Thoracic aorta (tissue), 2 donors: ENCODE results near the gene GTF2H1. TPM values are rescaled to one million over a fixed set of nuclear protein-coding genes. Genes with fewer than 3 reads are reported as not detected.

Source experiments
- ATAC-seq: fragments of 150-250 bp; one replicate; pipeline ENCODE4 v1.8.0; 2017; ENCODE audit warnings: low read depth; ENCODE audit not compliant: insufficient number of reproducible peaks, low FRiP score
- DNase-seq: peaks from one replicate; pipeline ENCODE4 v3.0.0-alpha.2; 2020; ENCODE audit warnings: low spot score
- H3K27ac ChIP-seq, 2 donors: fragments of 200-600 bp; sonication (generic); 1 replicate in 1 of 2; 2 replicates in 1 of 2; pipeline ENCODE4 v1.5.1; 2016; ENCODE audit warnings: mild to moderate bottlenecking in 2 of 2, moderate library complexity in 2 of 2
- H3K27me3 ChIP-seq: fragments of 200-600 bp; sonication (generic); replicated peaks from 2 replicates; pipeline ENCODE4 v1.6.0; 2016; ENCODE audit warnings: mild to moderate bottlenecking; ENCODE audit not compliant: insufficient read depth
- H3K36me3 ChIP-seq: fragments of 200-600 bp; sonication (generic); one replicate; pipeline ENCODE4 v1.5.1; 2016
- H3K4me1 ChIP-seq, 2 donors: fragments of 200-600 bp; sonication (generic); 1 replicate in 1 of 2; 2 replicates in 1 of 2; pipeline versions ENCODE4 v1.5.1 to v1.6.0; 2016; ENCODE audit warnings: low read depth in 2 of 2, mild to moderate bottlenecking in 1 of 2; ENCODE audit not compliant: control insufficient read depth in 1 of 2
- H3K4me3 ChIP-seq: fragments of 200-600 bp; sonication (generic); 2 replicates; pipeline ENCODE4 v1.5.1; 2016; ENCODE audit warnings: mild to moderate bottlenecking
- H3K9me3 ChIP-seq: fragments of 200-600 bp; sonication (generic); 2 replicates; pipeline ENCODE4 v1.5.1; 2016
- total RNA-seq, 2 donors: library from RNA; depleted of rRNA; stranded (reverse); fragments of >200 nt; gene quantifications; one replicate each; pipeline versions ENCODE4 v1.1.0 to v1.2.3, GENCODE V29; 2016
- TF ChIP-seq, protein P1 (sequence below): fragments of 200-600 bp; sonication (generic); IDR thresholded peaks from one replicate; pipeline ENCODE4 v1.5.1; 2019; ENCODE audit warnings: antibody characterized with exemption

GTF2H1 gene
- total RNA-seq, 2 donors from 2014 or later: 32.9 to 58.1 TPM

DNA sequence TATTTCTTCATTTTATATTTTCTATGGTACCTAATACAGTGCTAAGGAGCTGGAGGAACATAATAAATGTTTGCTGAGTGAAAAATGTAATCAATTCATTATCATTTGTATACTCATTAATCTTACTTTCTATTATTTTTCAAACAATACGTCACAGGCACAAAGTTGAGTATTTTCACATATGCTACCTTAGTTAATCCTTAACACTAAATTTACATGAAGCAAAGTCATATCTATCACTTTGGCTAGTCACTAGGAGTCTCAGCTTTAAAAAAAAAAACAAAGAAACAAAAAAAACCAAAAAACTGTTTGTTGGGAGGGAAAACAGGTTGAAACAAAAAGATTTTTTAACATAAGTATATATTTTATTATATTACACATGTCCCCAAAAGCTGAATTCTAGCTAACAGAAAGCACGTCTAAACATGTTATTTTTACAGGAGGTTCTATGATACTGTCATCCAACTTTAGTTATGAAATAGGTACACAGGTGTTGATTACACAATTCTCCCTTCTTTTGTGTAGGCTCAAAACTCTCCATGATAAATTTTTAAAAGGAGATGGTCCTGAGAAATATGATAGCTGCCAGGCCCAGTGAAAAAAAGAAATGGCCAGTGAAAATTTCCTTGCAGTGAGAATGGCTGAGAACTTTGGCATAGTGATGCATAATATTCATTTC lies 14.8 kb upstream of the GTF2H1 start:
- DNase-seq (no peak), ATAC-seq (no peak)
- Histone ChIP-seq H3K9me3 (no peaks in the 10 kb centered on the region), H3K4me1 (peaks cover 12 to 16% of the 10 kb centered on the region in 2 donors), H3K27ac (no peak overlapping the region), H3K36me3 (peaks cover 16% of the 10 kb centered on the region), H3K4me3 (no peak overlapping the region), H3K27me3 (no peaks in the 10 kb centered on the region)
- TF ChIP-seq, protein P1, sequence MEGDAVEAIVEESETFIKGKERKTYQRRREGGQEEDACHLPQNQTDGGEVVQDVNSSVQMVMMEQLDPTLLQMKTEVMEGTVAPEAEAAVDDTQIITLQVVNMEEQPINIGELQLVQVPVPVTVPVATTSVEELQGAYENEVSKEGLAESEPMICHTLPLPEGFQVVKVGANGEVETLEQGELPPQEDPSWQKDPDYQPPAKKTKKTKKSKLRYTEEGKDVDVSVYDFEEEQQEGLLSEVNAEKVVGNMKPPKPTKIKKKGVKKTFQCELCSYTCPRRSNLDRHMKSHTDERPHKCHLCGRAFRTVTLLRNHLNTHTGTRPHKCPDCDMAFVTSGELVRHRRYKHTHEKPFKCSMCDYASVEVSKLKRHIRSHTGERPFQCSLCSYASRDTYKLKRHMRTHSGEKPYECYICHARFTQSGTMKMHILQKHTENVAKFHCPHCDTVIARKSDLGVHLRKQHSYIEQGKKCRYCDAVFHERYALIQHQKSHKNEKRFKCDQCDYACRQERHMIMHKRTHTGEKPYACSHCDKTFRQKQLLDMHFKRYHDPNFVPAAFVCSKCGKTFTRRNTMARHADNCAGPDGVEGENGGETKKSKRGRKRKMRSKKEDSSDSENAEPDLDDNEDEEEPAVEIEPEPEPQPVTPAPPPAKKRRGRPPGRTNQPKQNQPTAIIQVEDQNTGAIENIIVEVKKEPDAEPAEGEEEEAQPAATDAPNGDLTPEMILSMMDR: no peak

DNA sequence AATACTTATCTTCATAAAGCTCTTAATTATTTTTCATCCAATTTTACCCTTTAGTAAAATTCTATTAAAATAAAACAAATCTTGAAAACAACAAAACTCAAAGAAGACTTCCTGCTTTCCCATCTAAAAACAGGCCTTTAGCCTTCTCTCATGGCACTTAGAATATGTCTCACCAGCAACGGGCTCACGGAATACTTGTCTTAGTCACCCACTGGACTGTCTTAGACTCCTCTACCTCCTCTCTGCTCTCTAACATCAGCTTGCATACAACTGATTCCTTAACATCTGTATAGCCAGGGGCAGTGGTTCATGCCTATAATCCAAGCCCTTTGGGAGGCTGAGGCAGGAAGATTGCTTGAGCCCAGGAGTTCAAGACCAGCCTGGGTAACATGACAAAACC lies 14.1 kb upstream of the GTF2H1 start:
- no peaks in the 10 kb centered on the region for H3K9me3 ChIP-seq
- peak overlapping the region; percentile 16 to 22 for H3K27ac ChIP-seq
- peaks cover 16% of the 10 kb centered on the region for H3K36me3 ChIP-seq
- no peaks in the 10 kb centered on the region for H3K27me3 ChIP-seq
- DNase-seq: no peak
- no peak for ATAC-seq
- peaks cover 19 to 20% of the 10 kb centered on the region in 2 donors for H3K4me1 ChIP-seq
- H3K4me3 ChIP-seq: no peak overlapping the region
- TF ChIP-seq, protein P1: no peak

GRCh38 chr11:18309691-18310090 lies 12.7 kb upstream of the GTF2H1 start:
- no peaks in the 10 kb centered on the region for H3K9me3 ChIP-seq
- no peak for ATAC-seq
- DNase-seq: no peak
- H3K4me1 ChIP-seq: peaks cover 32 to 35% of the 10 kb centered on the region in 2 donors
- no peak overlapping the region for H3K4me3 ChIP-seq
- peak overlapping the region in 1 of 2 donors; percentile 87 for H3K27ac ChIP-seq
- TF ChIP-seq, protein P1: no peak
- H3K36me3 ChIP-seq: peaks cover 15% of the 10 kb centered on the region
- H3K27me3 ChIP-seq: no peaks in the 10 kb centered on the region

DNA sequence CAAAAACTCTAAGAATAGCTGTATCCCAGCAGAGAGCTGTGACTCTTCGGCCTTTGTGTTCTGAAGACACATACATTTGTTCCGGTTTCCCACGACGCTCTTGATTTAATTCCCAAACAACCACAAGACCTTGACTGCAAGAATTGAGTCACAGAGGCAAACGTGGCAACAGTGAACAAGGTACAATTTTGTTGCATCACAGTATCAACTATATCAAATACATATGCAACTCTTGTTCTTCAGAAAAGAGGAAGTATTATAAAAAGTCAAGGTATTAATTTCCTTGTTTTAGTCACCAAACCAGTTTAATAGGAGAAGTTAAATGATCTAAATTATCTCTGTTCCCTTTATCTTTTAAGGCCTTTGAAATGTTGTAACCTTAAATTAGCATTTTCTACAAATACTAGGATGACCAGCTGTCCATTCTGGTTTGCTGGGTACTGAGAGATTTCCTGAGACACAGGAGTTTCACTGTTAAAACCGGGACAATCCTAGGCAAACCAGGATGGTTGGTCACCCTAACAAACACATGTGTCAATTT lies 11.5 kb upstream of the GTF2H1 start:
- DNase-seq: no peak
- peak overlapping the region; percentile 87 to 90 for H3K27ac ChIP-seq
- TF ChIP-seq, protein P1: no peak
- no peak for ATAC-seq
- no peaks in the 10 kb centered on the region for H3K27me3 ChIP-seq
- H3K36me3 ChIP-seq: peaks cover 10% of the 10 kb centered on the region
- no peak overlapping the region for H3K4me3 ChIP-seq
- H3K9me3 ChIP-seq: no peaks in the 10 kb centered on the region
- peaks cover 44 to 45% of the 10 kb centered on the region in 2 donors for H3K4me1 ChIP-seq

GRCh38 chr11:18312012-18312411 lies 10.4 kb upstream of the GTF2H1 start:
- DNase-seq: no peak
- H3K27ac ChIP-seq: peak overlapping the region; percentile 87 to 90
- H3K9me3 ChIP-seq: no peaks in the 10 kb centered on the region
- H3K4me1 ChIP-seq: peaks cover 44 to 45% of the 10 kb centered on the region in 2 donors
- peak; percentile 66 for ATAC-seq
- H3K36me3 ChIP-seq: peaks cover 10% of the 10 kb centered on the region
- no peaks in the 10 kb centered on the region for H3K27me3 ChIP-seq
- TF ChIP-seq, protein P1: no peak
- H3K4me3 ChIP-seq: peak overlapping the region; percentile 50
